HG03575 (cell line): ENCODE measurements around the gene LRRC32.
"Not testable (repeated sequence)": the region's sequence is repeated elsewhere in the genome, so short reads cannot be mapped to it uniquely, and the experiment has no call there.

Source experiments
- ATAC-seq: cut with Tn5 transposase; IDR thresholded peaks from one replicate; pipeline ENCODE4 v1.9.1; 2021; ENCODE audit not compliant: unreplicated experiment, insufficient number of reproducible peaks, low FRiP score; ENCODE audit errors: extremely low read depth

LRRC32 gene

DNA sequence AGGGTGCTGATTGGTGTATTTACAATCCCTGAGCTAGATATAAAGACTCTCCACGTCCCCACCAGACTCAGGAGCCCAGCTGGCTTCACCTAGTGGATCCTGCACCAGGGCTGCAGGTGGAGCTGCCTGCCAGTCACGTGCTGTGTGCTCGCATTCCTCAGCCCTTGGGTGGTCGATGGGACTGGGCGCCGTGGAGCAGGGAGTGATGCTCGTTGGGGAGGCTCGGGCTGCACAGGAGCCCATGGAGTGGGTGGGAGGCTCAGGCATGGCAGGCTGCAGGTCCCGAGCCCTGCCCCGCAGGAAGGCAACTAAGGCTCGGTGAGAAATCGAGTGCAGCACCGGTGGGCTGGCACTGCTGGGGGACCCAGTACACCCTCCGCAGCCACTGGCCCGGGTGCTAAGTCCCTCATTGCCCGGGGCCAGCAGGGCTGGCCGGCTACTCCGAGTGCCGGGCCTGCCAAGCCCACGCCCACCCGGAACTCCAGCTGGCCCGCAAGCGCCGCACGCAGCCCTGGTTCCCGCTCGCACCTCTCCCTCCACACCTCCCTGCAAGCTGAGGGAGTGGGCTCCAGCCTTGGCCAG is 61.6 kb downstream of the LRRC32 start:
- ATAC-seq, result not testable (repeated sequence)

- not testable (repeated sequence) for ATAC-seq
These were observed 62.3 kb downstream of the LRRC32 start for GRCh38 chr11:76608228-76608627.
